ENCODE measurements around the gene AP5Z1. TPM values are rescaled to one million over a fixed set of nuclear protein-coding genes. Genes with fewer than 3 reads are reported as not detected.

Gene AP5Z1
- total RNA-seq, 1 donor: 40.2 TPM

DNA sequence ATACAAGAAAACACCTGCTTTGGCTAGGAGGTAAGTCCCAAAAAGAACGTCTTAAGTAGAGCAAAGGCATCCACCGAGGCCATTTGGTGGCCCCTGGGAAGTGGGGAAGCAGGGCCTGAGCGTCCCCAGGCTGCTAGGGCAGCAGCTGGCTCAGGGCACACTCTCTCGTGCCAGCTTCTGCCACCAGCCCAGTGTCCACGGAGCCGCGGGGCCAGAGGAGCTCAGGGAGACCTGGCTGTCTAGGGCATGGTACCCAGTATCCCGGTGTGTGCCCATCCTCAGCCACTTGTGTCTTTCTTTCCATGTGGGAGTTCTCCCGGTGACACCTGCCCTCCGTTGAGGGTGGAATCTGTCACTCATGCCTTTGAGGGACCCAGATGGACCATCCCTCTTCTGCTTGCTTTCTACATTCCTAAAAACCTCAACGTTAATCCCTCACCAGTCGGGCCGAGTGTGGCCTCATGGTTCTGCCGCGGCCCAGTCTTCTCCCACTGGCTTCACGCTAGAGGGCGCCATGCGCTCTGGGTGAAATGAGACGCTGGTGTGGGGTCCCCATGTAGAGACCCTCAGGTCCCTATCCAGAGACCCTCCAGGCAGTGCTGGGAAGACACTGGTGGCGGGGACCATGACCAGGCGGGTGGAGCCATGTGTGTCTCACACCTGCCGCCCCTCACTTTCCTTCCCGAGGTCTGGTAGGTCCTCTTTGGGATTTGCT is 9.5 kb upstream of the AP5Z1 start:
- no peak overlapping the region for H3K4me3 ChIP-seq (ENCODE audit: low read depth, low read length)
- TF ChIP-seq, protein P1, sequence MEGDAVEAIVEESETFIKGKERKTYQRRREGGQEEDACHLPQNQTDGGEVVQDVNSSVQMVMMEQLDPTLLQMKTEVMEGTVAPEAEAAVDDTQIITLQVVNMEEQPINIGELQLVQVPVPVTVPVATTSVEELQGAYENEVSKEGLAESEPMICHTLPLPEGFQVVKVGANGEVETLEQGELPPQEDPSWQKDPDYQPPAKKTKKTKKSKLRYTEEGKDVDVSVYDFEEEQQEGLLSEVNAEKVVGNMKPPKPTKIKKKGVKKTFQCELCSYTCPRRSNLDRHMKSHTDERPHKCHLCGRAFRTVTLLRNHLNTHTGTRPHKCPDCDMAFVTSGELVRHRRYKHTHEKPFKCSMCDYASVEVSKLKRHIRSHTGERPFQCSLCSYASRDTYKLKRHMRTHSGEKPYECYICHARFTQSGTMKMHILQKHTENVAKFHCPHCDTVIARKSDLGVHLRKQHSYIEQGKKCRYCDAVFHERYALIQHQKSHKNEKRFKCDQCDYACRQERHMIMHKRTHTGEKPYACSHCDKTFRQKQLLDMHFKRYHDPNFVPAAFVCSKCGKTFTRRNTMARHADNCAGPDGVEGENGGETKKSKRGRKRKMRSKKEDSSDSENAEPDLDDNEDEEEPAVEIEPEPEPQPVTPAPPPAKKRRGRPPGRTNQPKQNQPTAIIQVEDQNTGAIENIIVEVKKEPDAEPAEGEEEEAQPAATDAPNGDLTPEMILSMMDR (IDR thresholded peaks at IDR 0.05; ENCODE audit: insufficient read depth, low read depth, low read length): peak; percentile 32
- DNase-seq (ENCODE audit: low read depth): peak; percentile 14

DNA sequence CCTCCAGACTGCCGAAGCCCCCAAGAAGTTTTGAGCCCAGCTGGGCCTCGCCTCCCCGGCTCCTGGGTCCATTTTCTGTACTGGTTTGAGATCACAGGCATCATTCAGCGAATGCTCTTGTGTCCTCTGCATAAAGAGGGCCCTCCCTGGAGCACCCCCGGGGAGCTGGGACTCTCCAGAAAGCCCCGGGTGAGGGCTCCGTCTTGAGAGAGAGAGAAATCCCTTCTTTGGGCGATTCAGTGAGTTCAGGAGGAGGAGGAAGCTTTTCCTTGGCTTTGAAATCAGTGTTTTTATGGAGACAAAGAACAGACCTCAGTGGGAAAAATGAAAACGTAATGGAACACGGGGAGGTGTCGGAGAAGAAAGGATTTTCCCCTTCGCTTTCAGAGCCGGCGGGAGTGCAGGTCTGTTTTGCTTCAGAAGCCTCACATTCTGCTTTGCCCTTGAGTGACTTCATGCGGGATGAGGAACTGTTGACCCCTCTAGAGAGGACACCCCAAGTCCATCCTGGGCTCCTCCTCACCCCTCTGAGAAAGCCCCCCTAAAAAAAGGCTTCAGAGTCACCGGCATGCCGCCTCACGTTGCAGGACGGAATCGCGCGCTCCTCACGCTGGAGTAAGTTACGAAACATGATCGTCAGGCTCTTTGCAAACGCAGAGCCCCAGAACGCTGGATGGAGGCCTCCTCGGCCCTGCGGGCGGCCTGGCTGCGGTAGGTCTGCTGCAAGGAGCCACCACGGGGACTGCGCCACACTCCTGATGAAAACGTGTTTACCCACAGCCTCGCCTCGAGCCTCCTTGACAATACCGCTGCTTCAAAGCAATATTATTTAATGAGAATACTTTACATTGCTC is 8.5 kb upstream of the AP5Z1 start:
- TF ChIP-seq, protein P1 (IDR thresholded peaks at IDR 0.05; ENCODE audit: insufficient read depth, low read depth, low read length): no peak
- peak; percentile 82 for DNase-seq (ENCODE audit: low read depth)
- H3K4me3 ChIP-seq (ENCODE audit: low read depth, low read length): no peak overlapping the region

DNA sequence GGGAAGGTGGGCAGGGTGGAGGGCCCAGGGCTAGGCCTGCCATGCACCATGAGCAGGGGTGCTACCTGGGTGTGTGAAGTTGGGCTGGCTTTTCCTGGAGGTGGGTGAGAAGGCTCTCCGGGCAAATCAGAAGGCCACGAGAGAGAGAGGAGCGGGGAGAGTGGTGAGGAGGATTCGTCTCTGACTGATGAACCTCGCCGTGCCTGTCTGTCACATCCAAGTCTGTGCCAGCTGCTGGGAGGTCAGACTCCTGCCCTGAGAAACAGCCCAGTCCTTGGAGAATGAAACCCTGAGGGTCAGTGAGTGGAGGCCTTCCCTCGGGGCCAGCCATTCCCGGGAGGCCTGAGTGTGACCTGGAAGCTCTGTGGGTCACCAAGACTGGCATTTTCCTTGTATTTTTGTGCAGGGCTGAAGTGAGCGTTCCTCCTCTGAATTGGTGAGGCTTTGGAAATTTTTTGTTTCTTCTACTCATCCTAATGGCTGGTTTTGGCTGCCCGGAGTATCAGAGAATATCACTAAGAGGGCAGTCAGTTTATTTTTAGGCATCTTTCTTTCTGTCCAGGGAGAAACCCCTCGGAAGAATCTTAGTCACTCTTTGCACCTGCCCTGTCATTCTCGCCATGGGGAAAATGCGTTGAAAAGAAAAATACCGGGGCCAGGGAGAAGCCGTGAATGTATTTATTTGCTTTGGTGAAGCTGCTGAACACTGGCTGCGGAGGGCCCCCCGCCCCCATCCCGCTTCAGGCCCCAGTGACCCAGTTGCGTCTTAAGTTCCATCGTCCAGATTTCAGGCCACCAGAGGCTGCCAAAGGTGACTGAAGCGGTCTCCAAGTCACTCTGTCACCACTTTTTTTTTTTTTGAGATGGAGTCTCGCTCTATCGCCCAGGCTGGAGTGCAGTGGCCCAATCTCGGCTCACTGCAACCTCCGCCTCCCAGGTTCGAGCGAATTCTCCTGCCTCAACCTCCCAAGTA is 6.5 kb upstream of the AP5Z1 start:
- no peak overlapping the region for H3K4me3 ChIP-seq (ENCODE audit: low read depth, low read length)
- TF ChIP-seq, protein P1 (IDR thresholded peaks at IDR 0.05; ENCODE audit: insufficient read depth, low read depth, low read length): no peak
- no peak for DNase-seq (ENCODE audit: low read depth)

DNA sequence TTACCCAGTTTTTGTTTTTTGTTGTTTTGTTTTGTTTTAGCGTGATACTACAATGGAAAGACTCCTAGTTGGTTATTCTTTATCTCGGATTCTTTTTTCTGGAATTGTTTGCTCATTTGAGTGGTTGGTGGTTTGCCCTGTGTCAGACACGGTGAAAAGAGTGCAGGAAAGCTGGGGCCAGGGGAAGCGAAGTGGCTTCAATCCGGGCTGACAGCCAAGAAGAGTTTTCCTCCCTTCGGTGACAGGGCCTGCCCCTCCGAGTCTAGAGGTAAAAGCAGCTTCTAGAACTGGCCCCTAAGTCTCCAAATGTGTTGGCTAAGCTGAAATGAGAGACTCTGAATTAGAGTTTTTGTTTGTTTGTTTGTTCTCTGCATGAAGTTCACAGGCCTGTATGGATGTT is 5.7 kb upstream of the AP5Z1 start:
- DNase-seq (ENCODE audit: low read depth): peak; percentile 21

DNA sequence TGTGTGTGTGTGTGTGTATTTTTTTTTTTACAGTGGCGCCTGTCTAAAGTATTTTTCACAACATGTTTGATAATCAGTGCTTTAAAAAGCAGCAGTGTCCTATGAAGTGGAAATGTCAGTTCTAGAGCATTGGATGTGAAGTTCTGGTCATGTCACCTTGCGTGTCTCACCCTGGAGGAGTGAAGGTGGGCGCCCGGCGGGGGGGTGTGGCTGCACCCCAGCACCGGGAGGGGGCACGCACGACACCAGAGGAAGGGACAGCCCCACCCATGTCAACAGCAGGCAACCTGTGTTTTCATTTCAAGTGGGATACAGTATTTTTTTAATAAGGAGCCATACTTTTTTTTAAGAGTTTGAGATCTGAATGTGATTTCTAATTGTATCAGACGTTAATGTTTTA is 4.5 kb upstream of the AP5Z1 start:
- H3K4me3 ChIP-seq (ENCODE audit: low read depth, low read length): no peak overlapping the region
- no peak for DNase-seq (ENCODE audit: low read depth)
- TF ChIP-seq, protein P1 (IDR thresholded peaks at IDR 0.05; ENCODE audit: insufficient read depth, low read depth, low read length): no peak

More for the DNA sequence above, 5.7 kb upstream of the AP5Z1 start:
- no peak overlapping the region for H3K4me3 ChIP-seq (ENCODE audit: low read depth, low read length)
- TF ChIP-seq, protein P1 (IDR thresholded peaks at IDR 0.05; ENCODE audit: insufficient read depth, low read depth, low read length): no peak

DNA sequence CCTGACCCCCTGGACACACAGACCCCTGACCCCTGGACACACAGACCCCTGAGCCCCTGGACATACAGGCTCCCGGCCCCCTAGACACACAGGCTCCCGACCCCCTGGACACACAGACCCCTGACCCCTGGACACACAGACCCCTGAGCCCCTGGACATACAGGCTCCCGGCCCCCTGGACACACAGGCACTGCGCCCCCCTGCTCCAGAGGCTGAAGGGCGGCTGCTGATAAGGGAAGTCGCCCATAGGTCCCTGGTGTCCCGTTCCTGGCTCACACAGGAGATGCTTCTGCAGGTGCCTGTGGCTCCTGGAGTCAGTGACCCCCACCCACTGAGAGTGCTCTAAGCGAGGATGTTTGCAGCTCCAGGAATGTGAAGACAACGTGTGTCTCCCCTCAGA is 3.7 kb upstream of the AP5Z1 start:
- DNase-seq (ENCODE audit: low read depth): no peak
- no peak overlapping the region for H3K4me3 ChIP-seq (ENCODE audit: low read depth, low read length)
- TF ChIP-seq, protein P1 (IDR thresholded peaks at IDR 0.05; ENCODE audit: insufficient read depth, low read depth, low read length): no peak
